ENCODE results near the gene PJA1.

Gene PJA1

DNA sequence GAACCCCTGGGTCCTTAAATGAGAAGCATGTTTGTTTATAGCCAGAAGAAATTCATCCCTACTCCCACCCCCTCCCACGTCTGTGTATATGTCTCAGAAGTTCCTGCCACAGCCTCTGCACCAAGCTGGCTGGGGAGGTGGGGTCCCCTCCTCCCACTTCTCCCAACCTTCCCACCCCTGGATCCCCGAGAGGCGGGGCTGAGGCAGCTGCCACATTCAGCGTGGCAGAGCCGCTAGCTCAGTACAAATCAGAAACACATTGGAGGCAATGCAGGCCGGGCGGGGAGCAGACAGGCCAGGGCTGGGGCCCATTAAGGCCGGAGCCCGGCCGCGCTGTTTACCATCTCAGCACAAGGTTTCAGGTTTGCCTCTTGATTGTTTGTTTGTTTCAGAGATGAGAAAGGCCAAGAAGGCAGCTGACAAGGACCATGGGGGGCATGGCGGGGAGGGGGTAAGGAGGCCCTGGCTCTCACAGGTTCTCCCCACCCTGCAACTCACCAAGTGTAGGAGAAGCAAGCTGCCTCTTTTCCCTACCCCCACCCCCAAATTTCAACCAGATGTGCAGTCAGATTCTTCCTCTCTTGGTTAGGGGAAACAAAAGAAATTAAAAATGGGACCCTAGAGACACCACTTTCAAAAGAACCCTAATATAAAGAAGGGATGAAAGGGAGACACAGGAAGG lies 22.3 kb downstream of the PJA1 start:
- DNase-seq, result no peak

GRCh38 chrX:69140837-69141236 lies 24.4 kb downstream of the PJA1 start:
- no peak for DNase-seq

- DNase-seq, result no peak
Observed at GRCh38 chrX:69139516-69139915, 25.7 kb downstream of the PJA1 start.

DNA sequence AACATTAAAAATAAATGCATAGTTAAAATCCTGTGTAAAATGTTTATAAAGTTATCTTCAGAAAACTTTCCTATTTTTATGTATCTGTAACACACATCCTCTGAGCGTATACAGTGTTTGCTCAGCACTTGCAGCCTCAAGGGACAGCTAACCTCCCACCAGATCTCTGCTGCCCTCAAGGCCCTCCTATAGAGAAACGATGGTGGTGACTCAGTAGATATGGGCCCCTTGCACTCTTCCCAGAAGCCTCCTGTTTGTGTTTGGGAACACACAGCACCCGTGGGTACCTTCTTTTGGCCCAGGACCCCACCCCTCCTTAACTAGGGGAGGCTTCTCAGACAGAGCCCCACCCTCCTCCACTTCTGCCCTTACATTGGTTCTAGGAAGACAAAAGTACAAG lies 26.7 kb downstream of the PJA1 start:
- DNase-seq, result no peak

DNA sequence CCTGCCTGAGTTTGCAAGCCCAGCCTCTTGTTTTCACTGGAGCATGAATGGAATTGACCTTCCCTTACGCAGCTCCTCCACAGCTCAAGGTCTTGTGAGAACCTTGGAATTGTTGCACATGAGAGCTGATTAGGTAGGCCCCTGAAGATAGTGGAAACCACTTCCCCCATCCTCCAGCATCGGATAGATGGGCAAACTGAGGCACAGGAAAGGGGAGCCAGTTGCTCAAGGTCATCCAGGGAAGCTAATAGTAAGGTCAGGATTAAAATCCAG lies 27.2 kb downstream of the PJA1 start:
- DNase-seq, result no peak

GRCh38 chrX:69137371-69138117 lies 27.7 kb downstream of the PJA1 start:
- DNase-seq, result no peak

GRCh38 chrX:69136546-69137331 lies 28.5 kb downstream of the PJA1 start:
- no peak for DNase-seq

DNA sequence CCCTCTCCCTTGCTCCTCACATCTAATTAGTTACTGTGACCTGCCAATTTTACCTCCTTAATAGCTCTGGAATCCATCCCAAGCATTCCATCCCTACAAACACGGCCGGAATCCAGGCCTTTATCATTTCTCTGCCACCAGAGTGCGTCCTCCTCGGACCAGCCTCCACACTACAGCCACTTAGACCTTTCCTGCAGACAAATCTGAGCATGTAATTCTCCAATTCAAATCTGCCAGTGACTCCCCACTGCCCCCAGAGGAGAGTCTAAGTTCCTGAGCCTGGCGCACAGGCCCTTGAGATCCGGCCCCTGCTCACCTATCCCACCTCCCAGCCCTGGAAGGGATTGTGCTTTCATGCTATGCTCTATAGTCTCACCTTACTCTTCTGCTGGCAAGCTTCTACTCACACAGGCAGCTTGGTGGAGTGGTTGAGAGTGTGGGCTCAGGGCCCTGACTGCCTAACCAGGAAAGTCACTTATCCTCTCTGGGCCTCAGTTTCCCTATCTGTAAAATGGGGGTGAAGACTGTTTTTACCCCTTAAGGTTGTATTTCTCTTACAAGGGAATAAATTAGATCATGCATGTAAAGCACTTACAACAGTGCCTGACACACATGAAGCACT lies 31.2 kb downstream of the PJA1 start:
- no peak for DNase-seq

- DNase-seq, result no peak
Observed at GRCh38 chrX:69131886-69132285, 33.4 kb downstream of the PJA1 start.

DNA sequence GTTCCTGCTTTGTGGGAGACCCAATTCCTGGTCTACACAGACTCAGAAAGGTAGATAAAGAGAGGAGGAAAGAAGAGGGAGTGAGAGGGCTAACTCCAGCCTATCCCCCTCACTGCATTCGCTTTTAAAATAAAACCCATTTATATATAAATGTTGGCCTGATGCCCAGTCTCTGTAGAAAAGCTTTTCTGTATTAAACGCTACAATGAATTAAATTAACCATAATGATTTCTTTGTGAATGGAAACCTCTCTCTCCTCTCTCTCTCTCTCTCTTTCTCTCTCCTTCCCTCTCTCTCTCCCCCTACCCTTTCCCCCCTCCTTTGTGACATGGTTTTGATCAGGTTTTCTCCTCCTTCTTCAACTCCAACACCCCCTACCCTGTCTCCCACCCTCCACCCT lies 34.8 kb downstream of the PJA1 start:
- DNase-seq, result no peak

- DNase-seq, result no peak
Observed at GRCh38 chrX:69128588-69128987, 36.7 kb downstream of the PJA1 start.

DNA sequence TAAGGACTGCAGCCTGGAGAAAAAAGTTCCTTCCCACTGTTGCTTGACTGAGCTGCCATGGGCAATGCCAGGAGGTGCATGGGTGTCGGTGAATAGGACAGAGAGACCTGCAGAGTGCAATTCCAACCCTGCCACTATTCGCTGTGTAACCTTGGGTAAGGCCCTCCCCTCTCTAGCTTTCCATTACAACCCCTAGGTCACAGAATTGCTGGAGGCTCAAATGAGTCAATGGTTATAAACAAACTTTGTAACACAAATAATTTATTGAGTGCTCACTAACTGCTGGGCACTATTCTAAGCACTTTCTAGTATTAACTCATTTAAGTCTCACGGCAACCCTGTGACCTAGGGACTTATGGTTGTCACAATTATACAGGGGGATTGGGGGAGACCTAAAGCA lies 37.8 kb downstream of the PJA1 start:
- no peak for DNase-seq

- DNase-seq, result no peak
Observed at GRCh38 chrX:69126642-69127041, 38.6 kb downstream of the PJA1 start.

DNA sequence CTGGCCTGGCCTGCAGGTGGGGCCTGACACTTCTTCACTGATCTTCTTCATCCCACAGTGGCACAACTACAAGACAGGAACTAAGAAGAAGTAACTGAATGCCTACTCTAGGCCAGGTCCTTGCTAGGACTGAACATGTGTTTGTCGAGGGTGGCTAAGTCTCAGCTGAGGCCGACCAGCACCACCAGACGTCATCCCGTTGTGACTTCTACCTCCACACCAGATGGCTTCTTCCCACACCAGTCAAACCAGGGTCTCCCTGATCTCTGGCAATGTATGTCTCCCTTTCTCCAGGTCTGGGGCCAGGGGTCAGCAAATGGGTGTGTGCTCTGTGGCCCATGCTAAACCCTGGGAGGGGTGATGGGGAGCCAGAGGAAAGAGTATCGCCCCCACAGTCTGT lies 40.2 kb downstream of the PJA1 start:
- no peak for DNase-seq

- no peak for DNase-seq
Observed at GRCh38 chrX:69124108-69124507, 41.1 kb downstream of the PJA1 start.

- DNase-seq, result no peak
Observed at GRCh38 chrX:69123481-69123880, 41.8 kb downstream of the PJA1 start.

DNA sequence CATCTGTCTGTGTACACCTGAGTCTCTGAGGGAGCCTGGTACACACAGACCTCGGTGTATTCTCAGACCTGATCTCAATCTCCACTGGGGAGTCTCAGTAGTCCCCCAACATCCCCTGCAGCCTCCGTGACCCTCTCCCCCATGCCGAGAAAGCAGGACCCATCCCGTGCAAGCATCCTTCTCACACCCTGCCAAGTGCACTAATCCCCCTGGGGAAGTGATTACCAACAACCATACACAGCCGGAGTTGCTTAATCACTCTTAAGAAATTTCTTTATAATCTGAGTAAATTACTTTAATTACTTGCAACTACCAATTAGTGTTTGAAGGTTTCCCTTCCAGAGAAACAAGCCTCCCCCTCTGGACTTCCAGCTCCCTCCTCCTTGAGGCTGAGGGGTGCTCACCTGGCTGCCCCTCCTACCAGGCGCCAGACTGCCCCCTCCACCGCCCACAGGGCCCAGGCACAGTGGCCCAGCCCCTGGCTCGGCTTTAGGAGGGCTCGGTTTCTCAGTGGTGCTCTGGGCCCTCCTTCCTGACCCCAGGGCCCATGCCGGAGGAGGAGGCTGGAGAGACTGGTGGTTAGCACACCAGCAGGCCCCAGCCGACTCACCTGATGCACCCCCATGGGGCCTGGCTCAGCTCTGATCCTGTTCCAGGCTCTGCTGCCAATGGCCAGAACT lies 43.8 kb downstream of the PJA1 start:
- no peak for DNase-seq

DNA sequence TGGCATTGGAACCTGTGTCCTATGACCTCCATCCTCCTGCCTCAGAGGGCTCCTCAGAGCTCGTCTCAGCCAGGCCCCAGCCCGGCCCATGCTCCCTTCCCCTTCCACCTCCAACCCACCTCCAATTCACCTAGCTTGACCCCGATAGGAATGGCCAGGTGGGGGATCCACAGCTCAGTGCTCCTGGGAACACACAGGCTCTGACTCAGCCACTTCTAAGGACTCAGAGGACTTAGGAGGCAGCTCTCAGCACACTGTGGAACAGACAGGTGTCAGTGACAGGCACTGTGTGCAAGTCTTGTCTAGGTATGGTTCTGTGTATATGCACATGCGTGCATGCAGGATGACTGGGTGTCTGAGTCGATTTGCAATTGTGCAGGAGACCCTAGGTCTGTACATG lies 44.8 kb downstream of the PJA1 start:
- no peak for DNase-seq

DNA sequence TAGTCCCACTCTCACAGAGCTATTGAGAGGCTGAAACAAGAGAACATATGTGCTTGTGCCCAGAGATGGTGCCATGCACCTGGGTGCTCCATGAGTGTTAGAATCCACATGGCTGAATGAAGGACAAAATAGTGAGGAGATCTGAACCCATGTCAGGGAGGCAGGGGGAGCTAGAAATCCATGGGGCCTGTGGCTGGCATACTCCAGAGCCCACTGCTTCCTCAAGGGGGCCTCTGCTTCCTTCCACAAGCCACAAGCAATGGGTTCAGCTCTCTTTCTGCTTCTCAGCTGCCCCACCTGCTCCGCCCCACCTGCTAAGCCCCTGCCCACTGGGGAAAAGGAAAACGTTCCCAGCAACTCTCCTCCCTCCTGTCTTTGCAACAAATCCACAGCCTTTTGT lies 46.1 kb downstream of the PJA1 start:
- DNase-seq, result no peak

- DNase-seq, result no peak
Observed at GRCh38 chrX:69117876-69118526, 47.3 kb downstream of the PJA1 start.

DNA sequence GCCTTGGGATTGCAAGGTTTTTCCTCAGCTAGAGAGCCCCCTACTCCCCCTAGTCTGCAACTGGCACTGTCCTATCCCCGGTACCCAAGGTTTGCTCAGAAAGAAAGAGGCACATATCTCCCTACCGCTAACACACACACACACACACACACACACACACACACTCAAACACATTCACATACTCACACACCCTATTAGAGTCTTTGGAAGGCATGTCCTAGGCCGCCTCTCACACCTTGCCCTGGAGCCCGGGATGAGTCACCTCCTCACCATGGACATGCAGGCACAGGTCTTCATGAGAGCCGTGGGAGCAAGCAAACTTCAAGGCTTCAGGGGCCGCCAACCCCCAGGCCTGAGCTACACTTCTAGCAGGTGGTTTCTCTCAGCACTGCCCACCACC lies 49.2 kb downstream of the PJA1 start:
- no peak for DNase-seq

- no peak for DNase-seq
Observed at GRCh38 chrX:69113723-69114122, 51.5 kb downstream of the PJA1 start.
